DMS79 treated with DMSO at 0.1 percent for 48 hours (cell line): ENCODE measurements around the gene HOXD3.

ENCODE experiments used
- DNase-seq: peaks from one replicate; lab custom pipeline; 2025; lab: John Stamatoyannopoulos, UW

The HOXD3 gene

GRCh38 chr2:176212276-176212675 is 55.2 kb downstream of the HOXD3 start:
- DNase-seq, result no peak

GRCh38 chr2:176213406-176213805 is 56.3 kb downstream of the HOXD3 start:
- DNase-seq, result no peak
